GM12874 (cell line): ENCODE data around the gene RHBDD1.

ENCODE experiments used
- TF ChIP-seq, protein P1 (sequence below): IDR thresholded peaks from 2 replicates; pipeline ENCODE4 v1.5.1; 2011; ENCODE audit warnings: low read depth, mild to moderate bottlenecking, control low read depth, low read length, moderate library complexity; ENCODE audit not compliant: insufficient read depth

RHBDD1 gene, protein sequence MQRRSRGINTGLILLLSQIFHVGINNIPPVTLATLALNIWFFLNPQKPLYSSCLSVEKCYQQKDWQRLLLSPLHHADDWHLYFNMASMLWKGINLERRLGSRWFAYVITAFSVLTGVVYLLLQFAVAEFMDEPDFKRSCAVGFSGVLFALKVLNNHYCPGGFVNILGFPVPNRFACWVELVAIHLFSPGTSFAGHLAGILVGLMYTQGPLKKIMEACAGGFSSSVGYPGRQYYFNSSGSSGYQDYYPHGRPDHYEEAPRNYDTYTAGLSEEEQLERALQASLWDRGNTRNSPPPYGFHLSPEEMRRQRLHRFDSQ

DNA sequence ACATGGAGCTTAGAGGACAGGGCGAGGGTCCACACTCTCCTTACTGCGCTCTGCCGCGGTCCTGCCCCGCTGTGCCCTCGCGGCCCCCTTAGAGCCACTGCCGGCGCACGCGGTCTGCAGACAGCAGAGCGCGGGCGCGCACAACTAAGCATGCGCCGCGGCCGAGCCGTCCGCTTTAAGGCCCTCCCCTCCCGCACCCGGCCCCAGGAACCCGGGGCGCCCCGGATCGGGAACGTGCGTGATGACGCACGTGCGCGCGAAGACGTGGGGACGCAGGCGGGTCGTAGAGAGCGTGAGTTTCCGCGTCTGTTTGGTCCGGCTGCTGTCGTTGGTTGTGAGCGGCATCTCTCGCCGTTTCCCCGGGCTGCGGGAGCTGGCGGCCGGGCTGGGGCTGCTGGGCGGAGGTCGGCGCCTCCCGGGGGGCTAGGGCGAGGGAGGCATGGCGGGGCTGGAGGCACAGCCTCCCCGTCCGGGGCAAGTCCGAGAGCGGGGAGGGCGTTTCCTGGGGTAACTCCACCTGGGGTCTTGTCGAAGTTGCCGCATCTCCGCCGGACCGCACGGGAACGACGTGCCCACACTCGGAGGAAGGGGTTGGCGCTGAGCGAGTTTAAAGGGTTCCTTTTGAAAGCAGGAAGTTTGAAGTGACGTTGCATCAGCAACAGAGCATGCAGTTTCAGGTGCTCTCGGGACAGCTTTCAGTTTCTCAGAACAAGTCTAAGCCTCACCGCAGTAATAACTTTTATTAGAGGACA lies at the start of gene RHBDD1:
TSS of gene RHBDD1 (plus strand) at position 259 of the 752 bp plus-strand sequence. CDS start 28,640 bp downstream, outside the sequence.
- TF ChIP-seq, protein P1, sequence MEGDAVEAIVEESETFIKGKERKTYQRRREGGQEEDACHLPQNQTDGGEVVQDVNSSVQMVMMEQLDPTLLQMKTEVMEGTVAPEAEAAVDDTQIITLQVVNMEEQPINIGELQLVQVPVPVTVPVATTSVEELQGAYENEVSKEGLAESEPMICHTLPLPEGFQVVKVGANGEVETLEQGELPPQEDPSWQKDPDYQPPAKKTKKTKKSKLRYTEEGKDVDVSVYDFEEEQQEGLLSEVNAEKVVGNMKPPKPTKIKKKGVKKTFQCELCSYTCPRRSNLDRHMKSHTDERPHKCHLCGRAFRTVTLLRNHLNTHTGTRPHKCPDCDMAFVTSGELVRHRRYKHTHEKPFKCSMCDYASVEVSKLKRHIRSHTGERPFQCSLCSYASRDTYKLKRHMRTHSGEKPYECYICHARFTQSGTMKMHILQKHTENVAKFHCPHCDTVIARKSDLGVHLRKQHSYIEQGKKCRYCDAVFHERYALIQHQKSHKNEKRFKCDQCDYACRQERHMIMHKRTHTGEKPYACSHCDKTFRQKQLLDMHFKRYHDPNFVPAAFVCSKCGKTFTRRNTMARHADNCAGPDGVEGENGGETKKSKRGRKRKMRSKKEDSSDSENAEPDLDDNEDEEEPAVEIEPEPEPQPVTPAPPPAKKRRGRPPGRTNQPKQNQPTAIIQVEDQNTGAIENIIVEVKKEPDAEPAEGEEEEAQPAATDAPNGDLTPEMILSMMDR: no peak

DNA sequence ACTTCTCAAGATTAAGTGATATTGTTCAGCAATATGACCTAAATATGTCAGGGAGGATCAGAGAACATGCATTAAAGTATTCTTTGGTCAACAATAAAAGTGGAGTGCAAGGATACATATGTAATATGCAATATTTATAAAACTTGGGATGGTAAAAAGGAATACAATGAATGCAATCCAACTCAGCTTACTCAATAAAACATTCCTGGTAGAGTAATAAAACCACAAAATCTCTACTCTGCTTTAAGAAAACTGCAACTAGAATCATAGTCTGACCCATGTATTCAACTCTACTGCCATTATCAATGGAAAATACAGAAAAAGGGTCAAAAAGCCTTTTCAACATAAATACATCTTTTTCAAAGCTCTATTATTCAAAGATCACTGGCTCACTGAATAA lies 47.8 kb upstream of the RHBDD1 start:
- TF ChIP-seq, protein P1: no peak

DNA sequence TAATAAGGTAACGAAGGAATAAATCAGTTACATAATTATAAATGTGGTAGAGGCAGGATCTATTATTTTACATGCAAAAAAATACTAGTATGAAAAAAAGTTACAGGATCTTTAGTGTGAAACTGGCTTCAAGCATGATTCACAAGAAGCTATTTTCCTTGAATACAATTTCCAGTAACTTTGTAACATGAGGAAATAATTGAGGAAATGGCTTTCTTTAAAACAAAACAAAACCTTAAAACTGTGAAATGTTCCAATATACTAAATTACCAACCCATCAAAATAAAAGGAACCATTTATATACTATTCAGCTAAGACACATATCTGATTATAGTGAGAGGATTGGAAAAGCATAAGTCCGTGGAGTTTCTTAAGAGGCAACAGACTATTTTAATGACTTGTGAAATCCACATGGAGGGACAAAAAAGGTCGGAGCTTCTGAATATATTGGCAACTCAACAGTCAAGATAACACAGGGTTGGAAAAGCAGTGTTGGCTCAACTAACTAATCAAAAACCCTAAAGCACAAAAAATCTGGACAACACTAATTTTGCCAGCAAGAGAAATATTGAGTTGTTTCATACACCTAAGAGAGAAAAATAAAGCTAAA lies 46.9 kb upstream of the RHBDD1 start:
- TF ChIP-seq, protein P1: no peak

DNA sequence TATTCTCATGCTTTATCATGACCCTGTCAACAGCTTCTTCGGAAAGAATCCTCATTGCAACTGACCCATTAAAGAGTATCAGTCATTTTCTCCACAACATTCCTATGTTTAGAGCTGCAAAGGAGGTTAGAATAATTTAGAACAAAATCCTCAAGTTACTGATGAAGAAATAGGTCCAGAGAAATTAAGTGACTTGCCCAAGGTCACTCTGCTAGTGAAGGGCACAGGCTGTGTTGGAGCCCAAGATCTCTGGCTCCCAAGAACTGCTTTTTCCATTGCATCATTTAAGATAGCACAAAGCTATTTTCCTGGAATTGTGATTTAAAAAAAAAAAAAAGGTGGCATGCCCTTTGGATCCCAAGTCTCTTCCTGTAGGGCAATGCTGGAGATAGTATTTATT lies 45.8 kb upstream of the RHBDD1 start:
- TF ChIP-seq, protein P1: no peak

DNA sequence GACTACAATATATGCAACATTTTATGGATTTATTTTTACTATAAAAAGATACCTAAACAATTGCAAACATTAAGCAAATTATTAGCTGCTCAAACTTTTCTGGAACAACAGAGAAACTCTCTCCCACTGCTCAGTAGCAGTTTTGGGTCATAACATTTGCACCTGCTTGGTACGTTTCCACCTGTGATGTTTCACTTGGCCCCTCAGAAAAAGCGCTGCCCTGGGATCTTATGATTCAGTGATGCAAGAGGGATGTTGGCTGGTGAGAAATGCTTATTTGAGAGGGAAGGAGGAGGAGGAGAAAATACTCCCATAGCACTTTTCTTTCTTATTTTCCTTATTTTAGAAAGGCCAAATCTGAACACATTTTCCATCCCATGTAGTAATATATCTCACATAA lies 45.4 kb upstream of the RHBDD1 start:
- TF ChIP-seq, protein P1: no peak

DNA sequence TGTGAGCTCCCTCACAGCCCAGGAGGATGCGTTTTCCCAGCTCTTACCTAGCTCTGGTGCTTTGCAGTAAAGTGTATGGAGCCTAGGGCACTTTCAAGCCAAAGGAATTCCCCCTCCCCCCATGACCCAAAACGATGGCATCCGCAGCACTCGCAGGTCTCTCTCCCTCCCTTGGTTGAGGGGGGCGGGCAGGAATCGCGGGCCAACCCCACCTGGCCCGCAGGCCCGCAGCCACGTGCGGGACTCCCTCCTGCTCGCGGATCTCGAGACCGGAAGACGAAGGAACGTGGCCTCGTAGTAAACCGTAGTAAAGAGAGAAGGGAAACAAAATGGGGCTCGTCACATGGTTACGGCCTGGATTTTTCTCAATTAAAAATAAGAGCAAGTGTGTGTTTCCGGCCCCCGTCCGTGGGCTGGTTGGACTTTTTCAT lies 44.8 kb upstream of the RHBDD1 start:
- TF ChIP-seq, protein P1: no peak

DNA sequence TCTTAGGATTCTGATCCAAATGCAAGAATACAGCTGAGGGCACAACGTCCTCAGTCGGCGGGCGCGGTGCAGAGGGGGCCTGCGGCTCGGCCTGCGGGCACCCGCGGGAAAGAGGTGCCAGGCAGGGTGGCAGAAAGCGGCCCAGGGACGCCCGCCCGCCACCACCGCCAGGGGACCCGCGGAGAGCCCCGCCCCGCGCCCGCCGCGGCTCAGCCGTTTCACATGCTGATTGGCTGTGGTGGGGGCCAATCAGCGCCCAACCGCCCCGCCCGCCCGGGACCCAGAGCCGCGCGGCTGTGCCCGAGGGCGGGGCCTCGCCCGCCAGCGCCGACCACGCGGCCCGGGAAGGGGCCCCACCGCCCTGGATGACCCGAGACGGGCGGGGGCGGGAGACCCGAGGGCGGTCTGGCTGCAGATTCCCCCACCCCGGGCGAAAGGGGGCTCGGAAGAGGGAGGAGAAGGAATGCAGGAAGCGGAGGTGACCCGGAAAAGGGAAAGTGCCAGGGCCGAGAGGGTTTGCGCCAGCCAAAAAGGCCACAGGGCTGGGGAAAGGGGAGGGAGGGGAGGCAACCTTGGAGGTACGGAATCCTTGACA lies 44.3 kb upstream of the RHBDD1 start:
- TF ChIP-seq, protein P1: peak; percentile 35
